Brain pericyte (primary cell): ENCODE results near the gene FAM20C.

ENCODE experiments used
- DNase-seq: peaks from one replicate; pipeline ENCODE4 v3.0.0-alpha.2; 2012; ENCODE audit warnings: low read depth, low spot score

Gene FAM20C

DNA sequence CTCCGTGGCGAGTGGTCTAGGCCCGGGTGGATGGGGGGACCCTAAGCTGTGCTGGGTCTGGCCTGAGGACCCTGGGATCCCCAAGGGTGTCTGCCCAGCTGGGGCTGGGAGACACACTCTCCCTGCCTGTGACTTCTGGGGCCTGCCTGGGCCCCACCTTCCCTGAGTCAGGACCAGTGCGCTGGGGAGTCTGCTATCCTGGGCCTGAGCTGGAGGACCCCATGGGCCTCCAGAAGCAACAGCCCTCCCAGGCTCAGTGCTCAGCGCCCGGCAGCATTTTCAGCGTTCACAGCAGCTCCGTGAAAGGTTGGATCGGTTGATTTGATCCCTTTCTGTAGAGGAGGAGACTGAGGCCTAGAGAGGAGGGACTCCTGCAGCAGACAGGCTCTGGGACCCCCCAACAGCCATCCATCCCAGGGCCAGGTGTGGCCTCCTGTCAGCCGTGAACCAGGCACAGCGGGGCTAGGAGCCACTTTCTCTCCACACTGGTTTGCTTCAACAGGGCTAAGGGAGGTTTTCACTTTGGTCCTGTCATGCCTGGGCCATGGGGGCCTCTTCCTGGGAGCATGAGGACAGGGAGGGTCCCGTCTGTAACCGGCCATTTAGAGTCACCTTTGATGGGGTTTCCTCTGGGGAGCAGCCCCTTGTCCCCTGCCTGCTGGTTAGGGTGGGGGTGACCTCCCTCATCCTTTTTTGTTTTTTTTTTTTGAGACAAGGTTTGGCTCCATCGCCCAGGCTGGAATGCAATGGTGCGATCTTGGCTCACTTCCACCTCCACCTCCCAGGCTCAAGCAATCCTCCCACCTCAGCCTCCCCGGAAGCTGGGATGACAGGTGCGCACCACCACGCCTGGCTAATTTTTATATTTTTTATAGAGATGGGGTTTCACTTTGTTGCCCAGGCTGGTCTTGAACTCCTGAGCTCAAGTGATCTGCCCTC, 110.0 kb downstream of the FAM20C start:
- DNase-seq, result no peak

DNA sequence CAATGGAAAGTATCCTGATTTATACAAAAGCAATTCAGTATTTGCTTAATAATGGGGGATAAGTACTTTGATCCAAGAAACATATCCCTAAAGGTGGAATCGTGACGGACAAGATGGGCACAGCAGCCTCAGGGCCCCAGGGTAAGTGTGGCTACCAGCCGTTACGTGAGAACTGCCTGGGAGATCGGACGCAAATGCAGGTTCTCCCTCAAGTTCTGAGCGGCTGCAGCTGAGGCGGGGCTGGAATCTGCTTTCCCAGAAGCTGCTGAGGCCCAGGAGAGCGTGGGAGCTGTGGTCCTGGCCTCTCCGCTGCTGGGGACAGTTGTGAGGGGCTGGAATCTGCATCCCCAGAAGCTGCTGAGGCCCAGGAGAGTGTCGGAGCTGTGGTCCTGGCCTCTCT, 111.1 kb downstream of the FAM20C start:
- no peak for DNase-seq

DNA sequence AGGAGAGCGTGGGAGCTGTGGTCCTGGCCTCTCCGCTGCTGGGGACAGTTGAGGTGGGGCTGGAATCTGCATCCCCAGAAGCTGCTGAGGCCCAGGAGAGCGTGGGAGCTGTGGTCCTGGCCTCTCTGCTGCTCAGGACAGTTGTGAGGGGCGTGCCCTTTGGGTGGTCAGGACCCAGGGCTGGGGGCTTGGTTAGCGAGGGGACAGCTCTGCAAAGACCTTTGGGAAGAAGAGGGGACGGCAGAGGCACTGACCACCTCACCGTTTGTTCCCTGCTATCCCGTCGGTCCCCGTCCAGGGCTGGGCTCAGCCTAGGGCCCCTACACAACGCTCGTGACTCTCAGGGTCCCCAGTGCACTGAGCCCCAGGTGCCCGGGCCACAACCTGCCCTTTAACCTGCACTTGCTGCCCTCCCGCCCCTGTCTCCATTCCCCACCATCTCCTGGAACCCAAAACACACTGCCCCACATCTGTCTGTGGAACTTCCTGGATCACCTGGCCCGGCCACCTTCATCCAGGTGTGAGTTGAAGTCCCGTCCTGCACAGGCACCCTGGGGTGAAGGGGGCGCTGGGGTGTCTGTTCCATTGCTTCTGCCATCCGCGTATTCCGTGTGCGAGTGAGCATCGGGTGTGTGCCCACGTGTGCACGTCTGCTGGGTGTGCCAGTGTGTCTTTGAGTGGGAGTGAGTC, 111.7 kb downstream of the FAM20C start:
- DNase-seq, result no peak

DNA sequence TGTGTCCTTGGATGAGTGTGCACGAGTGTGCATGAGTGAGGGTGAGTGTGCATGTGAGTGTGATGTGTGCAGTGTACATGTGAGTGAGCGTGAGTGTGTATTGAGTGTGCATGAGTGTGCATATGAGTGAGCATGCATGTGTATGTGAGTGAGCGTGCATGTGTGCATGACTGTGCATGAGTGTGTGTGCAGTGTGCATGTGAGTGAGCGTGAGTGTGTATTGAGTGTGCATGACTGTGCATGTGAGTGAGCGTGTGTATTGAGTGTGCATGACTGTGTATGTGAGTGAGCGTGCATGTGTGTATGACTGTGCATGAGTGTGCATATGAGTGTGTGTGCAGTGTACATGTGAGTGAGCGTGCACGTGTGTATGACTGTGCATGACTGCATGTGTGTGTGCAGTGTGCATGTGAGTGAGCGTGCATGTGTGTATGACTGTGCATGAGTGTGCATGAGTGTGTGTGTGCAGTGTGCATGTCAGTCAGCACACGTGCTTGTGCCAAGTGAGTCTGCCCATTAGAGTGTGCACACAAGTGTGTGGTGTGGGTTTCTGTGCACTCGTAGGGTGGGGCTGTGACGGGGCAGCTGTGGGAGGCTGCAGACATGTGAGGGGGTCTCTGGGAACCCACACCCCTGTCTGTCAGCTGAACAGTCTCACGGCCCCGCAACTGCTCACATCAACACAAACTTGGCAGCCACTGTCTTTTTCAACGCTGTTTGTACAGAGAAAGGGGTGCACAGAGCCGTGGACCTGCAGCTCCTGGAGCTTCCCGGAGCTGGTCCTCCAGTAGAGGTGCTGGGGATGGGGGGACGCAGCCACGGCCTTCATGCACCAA, 112.4 kb downstream of the FAM20C start:
- DNase-seq, result no peak

DNA sequence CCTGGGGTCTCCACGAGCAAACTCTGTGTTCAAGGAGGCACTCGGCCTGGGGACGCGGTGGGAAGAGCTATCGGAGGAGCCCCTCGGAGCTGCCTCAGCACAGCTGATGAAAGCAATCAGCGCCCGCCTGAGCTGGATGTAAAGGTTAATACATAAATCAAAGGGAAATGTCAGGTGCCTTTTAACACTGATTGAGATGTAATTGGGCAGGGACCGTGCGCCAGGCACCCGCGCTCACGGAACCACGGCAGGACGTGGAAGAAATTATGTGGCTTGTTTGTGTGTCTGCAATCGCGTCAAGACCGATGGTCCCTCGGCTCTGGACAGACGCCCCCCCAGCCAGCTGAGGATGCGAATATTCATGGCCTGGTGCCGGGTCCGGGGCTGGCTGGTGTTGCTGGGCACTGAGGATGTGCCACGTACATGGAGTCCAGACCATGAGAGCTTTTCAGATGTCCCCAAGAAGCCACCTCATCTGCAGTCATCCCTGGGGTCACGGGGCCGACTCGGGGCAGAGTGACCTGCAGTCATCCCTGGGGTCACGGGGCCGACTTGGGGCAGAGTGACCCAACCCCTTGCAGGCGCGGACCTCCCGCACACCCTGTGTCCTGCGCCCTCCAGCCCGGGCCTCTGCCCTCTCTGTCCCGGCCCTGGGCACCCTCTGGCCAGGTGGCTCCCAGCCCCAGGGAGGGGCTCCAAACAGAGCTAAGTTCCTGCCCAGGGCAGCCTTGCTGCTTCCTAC, 113.2 kb downstream of the FAM20C start:
- DNase-seq, result no peak

DNA sequence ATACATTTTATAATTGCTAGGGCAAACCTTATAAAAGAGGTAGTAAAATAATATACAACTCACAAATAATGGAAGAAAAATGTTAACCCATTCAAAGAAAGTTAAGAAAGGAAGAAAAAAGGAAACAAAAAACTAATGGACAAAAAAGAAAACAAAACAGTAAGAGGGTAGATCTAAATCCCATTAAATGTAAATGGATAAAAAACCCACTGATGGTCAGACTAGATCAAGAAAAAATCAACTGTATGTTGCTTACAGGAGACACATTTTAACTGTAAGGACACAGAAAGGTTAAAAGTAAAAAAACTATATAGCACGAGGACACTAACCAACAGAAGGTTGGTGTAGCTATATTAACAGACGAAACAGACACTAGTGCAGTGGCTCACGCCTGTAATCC, 115.6 kb downstream of the FAM20C start:
- no peak for DNase-seq

DNA sequence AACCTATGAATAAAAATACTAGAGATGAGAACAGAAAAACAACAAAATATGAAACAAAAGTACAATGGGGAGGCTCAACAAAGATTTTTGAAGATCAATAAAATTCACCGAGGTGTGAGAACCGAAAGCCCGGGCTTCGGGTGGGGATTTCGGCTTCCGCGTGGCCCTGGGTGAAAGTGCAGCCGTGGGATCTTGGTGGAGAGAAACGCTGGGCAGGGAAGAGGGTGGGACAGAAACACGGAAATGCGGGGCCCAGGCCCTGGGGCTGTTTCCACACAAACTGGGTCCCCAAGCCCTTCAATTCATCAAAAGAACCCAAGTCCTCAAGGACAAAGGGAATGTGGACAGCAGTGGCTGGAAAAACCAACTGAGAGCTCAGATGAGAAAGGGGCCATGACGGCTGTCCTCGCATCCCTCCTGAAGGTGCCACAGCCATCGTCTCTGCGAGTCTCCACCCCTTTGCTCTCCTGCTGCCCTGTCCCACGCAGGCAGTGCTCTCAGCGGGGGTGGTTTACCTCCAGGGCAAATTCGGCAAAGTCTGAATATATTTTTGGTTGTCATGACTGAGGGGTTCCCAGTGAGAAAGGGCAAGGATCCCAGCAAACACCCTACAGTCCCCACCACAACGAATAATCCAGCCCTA, 117.3 kb downstream of the FAM20C start:
- DNase-seq, result no peak
